ENCODE data around the gene NIPSNAP2.

- TF ChIP-seq CTCF (IDR thresholded peaks at IDR 0.05) (no peak), POLR2AphosphoS5 (IDR thresholded peaks at IDR 0.05) (no peak), POLR2A (IDR thresholded peaks at IDR 0.05) (no peak)
These were observed 76.3 kb downstream of the NIPSNAP2 start for GRCh38 chr7:56040730-56041129.

All from stomach (tissue), 4 donors.